Measurements from ENCODE around the gene LCE3C.
"Not testable (repeated sequence)": the region's sequence is repeated elsewhere in the genome, so short reads cannot be mapped to it uniquely, and the experiment has no call there.

Gene LCE3C

GRCh38 chr1:152599934-152600333, at the start of gene LCE3C:
Gene LCE3C (plus strand): TSS chr1:152600234. CDS start chr1:152600732, 498 bp downstream.
- DNase-seq = no peak

- DNase-seq = no peak
Measured at GRCh38 chr1:152565115-152565514, 34.9 kb upstream of the LCE3C start.

- DNase-seq = no peak
Measured at GRCh38 chr1:152565535-152566215, 34.4 kb upstream of the LCE3C start.

GRCh38 chr1:152566681-152567080, 33.4 kb upstream of the LCE3C start, which contains the start of gene LCE3E:
Gene LCE3E (minus strand): TSS chr1:152566780. CDS start chr1:152566208, 572 bp downstream.
- no peak for DNase-seq

GRCh38 chr1:152577168-152577567, 22.9 kb upstream of the LCE3C start:
- no peak for DNase-seq

GRCh38 chr1:152579526-152579925, 20.5 kb upstream of the LCE3C start:
- not testable (repeated sequence) for DNase-seq

- no peak for DNase-seq
Measured at GRCh38 chr1:152580433-152580832, 19.6 kb upstream of the LCE3C start, which contains the start of gene LCE3D. Gene LCE3D (minus strand): TSS chr1:152580516. CDS start chr1:152579936, 580 bp downstream.

- no peak for DNase-seq
Measured at GRCh38 chr1:152582647-152583046, 17.4 kb upstream of the LCE3C start.

GRCh38 chr1:152585586-152585985, 14.4 kb upstream of the LCE3C start:
- DNase-seq = no peak

- no peak for DNase-seq
Measured at GRCh38 chr1:152596986-152597385, 3.0 kb upstream of the LCE3C start.

- no peak for DNase-seq
Measured at GRCh38 chr1:152613511-152613910, 13.5 kb downstream of the LCE3C start, which contains the start of gene LCE3B. Gene LCE3B (plus strand): TSS chr1:152613811. CDS start chr1:152613811, 0 bp downstream.

- DNase-seq = no peak
Measured at GRCh38 chr1:152621993-152622392, 22.0 kb downstream of the LCE3C start.

- no peak for DNase-seq
Measured at GRCh38 chr1:152622803-152623202, 22.8 kb downstream of the LCE3C start, which contains the start of gene LCE3A. Gene LCE3A (minus strand): TSS chr1:152623103. CDS start chr1:152623103, 0 bp downstream.

- DNase-seq = no peak
Measured at GRCh38 chr1:152623203-152623844, 23.3 kb downstream of the LCE3C start.

GRCh38 chr1:152626744-152627143, 26.7 kb downstream of the LCE3C start:
- DNase-seq = no peak

- DNase-seq = no peak
Measured at GRCh38 chr1:152630596-152630995, 30.6 kb downstream of the LCE3C start.

GRCh38 chr1:152640351-152640750, 40.3 kb downstream of the LCE3C start:
- no peak for DNase-seq

GRCh38 chr1:152643945-152644344, 43.9 kb downstream of the LCE3C start:
- no peak for DNase-seq

- DNase-seq = no peak
Measured at GRCh38 chr1:152645146-152645545, 45.1 kb downstream of the LCE3C start.

- no peak for DNase-seq
Measured at GRCh38 chr1:152646656-152647055, 46.6 kb downstream of the LCE3C start.

Data from NCI-H1048 (cell line).